Measurements from ENCODE around the gene GYG1.
A peak's percentile ranks its signal among the peaks of the same experiment; 100 is the strongest.

GYG1 gene

DNA sequence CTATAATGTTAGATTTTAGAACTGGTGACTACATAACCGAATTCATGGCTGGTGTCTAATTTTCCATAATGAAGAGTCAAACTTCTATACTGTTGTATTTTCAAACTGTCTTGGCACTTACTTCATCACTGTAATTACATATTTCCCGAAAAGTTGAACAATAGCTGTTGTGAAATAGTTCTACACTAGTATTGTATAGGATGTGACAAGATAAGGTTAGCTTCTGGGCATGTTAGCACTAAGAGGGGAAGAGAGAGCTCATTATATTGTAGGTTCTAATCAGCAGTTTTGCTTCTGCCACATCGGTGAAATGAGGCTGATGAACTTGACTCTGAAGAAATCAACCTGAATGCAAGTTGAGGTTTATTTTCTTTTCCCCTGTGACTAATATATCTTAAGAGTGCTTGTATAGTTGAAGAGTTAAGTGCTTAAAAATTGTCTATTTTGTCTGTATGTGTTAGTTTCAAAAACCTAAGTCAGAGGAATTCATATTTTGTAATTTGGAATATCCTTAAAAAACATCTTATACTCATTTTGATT is 8.9 kb downstream of the GYG1 start:
- DNase-seq = no peak
- Mint-ChIP-seq H3K27me3 (no peaks in the 10 kb centered on the region), H3K9me3 (no peaks in the 10 kb centered on the region), H3K36me3 (ENCODE audit: low read depth) (peaks cover 79% of the 10 kb centered on the region), H3K27ac (peak overlapping the region; percentile 39), H3K4me3 (no peak overlapping the region), H3K4me1 (ENCODE audit: low read depth) (peaks cover 47% of the 10 kb centered on the region)

DNA sequence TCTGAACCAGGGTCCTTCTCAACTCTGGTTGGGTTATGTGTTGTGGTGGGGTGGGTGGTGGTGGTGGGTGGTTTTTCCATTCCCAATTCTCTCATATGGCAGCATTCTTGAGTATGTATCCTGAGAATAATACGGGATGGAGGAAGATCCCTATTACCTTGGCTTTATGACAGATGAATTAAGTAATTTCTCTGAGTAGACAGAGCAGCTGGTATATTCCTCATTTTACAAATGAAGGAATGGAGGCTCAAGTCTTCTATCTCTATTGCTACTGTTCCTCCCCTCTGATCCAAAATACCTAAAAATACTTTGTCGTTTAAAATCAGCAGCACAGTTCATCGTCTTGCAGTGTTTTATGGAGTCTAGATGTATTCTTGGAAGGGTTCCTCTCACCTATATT is 10.4 kb downstream of the GYG1 start:
- no peak overlapping the region for H3K27ac Mint-ChIP-seq
- no peaks in the 10 kb centered on the region for H3K9me3 Mint-ChIP-seq
- H3K4me3 Mint-ChIP-seq = no peak overlapping the region
- peaks cover 72% of the 10 kb centered on the region for H3K36me3 Mint-ChIP-seq (ENCODE audit: low read depth)
- DNase-seq = no peak
- H3K27me3 Mint-ChIP-seq = no peaks in the 10 kb centered on the region
- peaks cover 42% of the 10 kb centered on the region for H3K4me1 Mint-ChIP-seq (ENCODE audit: low read depth)

DNA sequence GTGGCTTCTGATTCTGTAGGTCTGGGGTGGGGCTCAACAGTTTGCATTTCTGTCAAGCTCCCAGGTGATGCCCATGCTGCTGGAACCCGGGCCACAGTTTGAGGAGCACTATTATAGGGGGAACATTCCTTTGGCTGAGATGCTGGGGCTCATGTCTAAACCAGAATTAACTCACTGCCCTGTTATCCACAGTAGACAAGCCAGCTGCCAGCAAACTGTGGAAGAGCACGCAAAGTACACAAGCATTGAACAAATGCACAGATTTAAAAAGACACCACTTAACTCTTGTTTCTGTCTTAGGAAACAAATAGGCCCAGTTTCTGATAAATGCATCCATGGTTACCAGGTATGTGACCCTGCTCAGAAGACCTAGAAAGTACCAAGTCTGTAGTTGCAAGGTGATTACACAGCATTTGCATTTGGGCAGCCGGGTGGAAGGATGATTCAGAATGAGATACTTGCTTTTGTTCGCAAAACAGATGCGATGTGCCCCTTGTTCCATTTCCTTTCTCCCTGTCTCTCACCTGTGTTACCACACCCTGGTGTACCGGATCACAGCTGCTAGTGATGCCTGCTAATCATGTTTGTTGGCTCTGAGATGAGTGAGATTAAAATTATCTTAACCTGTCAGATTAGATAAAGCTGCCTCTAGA is 12.4 kb downstream of the GYG1 start:
- no peak overlapping the region for H3K4me3 Mint-ChIP-seq
- peaks cover 73% of the 10 kb centered on the region for H3K36me3 Mint-ChIP-seq (ENCODE audit: low read depth)
- no peaks in the 10 kb centered on the region for H3K27me3 Mint-ChIP-seq
- no peaks in the 10 kb centered on the region for H3K9me3 Mint-ChIP-seq
- no peak for DNase-seq
- H3K4me1 Mint-ChIP-seq (ENCODE audit: low read depth) = peaks cover 31% of the 10 kb centered on the region
- no peak overlapping the region for H3K27ac Mint-ChIP-seq

DNA sequence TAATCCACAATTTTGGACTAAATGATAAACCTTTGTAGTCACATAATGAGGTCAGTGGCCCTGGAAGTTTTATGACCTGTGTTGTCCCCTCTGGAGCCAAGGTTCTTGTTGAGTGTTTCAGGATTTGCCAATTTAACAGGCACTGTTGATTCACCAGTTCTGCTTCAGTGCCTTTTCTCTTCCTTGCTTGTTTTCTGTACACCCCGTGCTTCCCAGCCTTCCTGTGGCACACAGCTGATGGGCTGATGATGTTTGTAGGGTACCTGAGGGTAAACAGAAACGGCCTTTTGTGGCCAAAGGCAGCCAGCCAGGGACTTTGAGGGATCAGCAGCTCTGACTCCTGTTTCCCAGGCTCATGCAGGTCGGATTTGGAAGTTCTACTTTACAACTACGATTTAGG is 13.3 kb downstream of the GYG1 start:
- no peak overlapping the region for H3K27ac Mint-ChIP-seq
- H3K27me3 Mint-ChIP-seq = no peaks in the 10 kb centered on the region
- no peak for DNase-seq
- peaks cover 29% of the 10 kb centered on the region for H3K4me1 Mint-ChIP-seq (ENCODE audit: low read depth)
- no peak overlapping the region for H3K4me3 Mint-ChIP-seq
- no peaks in the 10 kb centered on the region for H3K9me3 Mint-ChIP-seq
- peaks cover 75% of the 10 kb centered on the region for H3K36me3 Mint-ChIP-seq (ENCODE audit: low read depth)

DNA sequence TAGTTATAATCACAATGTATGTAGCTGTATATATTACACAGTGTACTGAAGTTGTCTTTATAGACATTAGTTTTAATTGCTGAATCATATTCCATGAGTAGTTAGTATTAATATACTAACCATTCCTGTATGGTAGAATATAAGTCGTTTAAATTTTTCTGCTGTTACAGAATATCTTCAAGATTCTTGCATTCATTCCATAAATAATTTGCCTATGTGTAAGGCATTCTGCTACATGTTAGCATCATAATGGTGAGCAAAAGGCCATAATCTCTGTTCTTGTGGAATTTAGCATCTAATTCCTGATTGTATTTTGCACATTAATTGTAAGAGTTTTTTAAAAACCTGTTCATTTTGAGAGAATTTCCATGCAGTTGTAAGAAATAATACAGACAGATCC is 14.1 kb downstream of the GYG1 start:
- DNase-seq = no peak
- Mint-ChIP-seq H3K27ac (no peak overlapping the region), H3K36me3 (ENCODE audit: low read depth) (peaks cover 75% of the 10 kb centered on the region), H3K9me3 (no peaks in the 10 kb centered on the region), H3K4me1 (ENCODE audit: low read depth) (peaks cover 25% of the 10 kb centered on the region), H3K27me3 (no peaks in the 10 kb centered on the region), H3K4me3 (no peak overlapping the region)

DNA sequence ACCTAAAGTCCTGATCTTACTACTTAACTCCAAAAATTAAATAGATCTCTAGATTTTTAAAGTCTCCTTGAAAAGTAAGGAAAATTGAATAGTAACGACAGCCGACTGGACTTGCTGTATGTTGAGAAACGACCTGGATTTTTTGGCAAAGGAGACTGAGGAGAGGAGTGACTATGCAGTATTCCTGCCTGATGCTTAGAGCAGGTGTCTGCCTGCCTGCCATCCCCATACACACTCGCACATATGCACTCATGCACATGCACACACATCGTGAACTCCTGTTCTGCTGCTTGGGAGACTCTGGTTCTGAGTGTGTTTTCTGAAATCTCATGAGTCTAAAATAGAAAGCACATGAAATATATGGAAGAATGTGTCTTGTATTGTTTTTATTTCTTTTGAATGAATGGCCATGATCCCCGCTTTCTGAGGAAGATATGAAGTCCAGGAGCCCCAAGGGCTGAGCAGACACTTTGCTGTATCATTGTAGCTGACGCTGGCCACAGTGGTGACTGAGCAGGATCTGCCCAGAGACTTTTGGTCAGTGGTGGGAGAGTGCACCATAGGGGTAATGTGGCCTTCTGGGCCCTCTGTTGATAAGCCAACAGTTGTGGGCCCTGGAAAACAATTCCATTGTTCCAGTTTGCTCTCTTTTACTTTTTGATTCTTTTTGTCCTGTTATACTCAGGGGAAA is 16.4 kb downstream of the GYG1 start:
- peaks cover 80% of the 10 kb centered on the region for H3K36me3 Mint-ChIP-seq (ENCODE audit: low read depth)
- no peak overlapping the region for H3K4me3 Mint-ChIP-seq
- peaks cover 31% of the 10 kb centered on the region for H3K4me1 Mint-ChIP-seq (ENCODE audit: low read depth)
- H3K27me3 Mint-ChIP-seq = no peaks in the 10 kb centered on the region
- H3K27ac Mint-ChIP-seq = no peak overlapping the region
- H3K9me3 Mint-ChIP-seq = no peaks in the 10 kb centered on the region
- DNase-seq = no peak

DNA sequence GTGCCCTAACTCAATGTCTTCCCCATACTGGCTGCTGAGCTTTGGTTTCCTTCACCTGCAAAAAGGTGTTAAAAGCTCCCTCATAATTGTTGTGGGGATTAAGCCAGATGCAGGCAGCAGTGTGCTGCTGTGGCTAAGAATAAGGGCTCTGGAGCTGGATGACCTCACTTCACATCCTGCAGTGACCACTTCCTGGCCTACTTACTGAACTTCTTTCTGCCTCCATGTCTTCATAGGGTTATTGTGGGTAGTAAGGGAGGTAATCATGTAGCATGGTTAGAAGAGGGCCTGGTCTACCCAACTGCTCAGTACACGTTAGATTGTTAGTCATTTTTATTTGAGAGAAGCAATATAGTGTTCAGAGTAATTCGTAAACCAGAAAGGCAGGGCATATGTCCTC is 18.4 kb downstream of the GYG1 start:
- Mint-ChIP-seq H3K27me3 (no peaks in the 10 kb centered on the region), H3K27ac (peak overlapping the region; percentile 61), H3K4me3 (no peak overlapping the region), H3K36me3 (ENCODE audit: low read depth) (peaks cover 84% of the 10 kb centered on the region), H3K9me3 (no peaks in the 10 kb centered on the region), H3K4me1 (ENCODE audit: low read depth) (peaks cover 25% of the 10 kb centered on the region)
- no peak for DNase-seq

DNA sequence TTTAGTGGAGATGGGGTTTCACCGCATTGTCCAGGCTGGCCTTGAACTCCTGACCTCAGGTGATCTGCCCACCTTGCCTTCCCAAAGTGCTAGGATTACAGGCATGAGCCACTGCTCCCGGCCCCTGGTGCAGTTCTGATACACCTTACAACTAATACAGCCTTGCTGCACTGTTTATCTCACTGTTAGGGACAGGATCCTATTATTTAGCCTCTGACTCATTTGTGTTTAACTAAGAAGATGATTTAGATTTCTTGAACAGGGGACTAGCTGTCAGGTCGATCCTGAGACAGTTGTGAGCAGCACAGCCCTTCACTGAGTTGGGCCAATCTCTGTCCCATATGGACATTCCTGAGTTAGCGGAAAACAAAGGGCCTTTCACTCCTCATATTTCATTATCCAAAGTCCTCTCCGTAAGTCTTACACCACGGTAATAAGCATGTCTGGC is 19.2 kb downstream of the GYG1 start:
- Mint-ChIP-seq H3K4me1 (ENCODE audit: low read depth) (peaks cover 29% of the 10 kb centered on the region), H3K27ac (no peak overlapping the region), H3K36me3 (ENCODE audit: low read depth) (peaks cover 89% of the 10 kb centered on the region), H3K9me3 (no peaks in the 10 kb centered on the region), H3K4me3 (no peak overlapping the region), H3K27me3 (no peaks in the 10 kb centered on the region)
- DNase-seq = no peak

DNA sequence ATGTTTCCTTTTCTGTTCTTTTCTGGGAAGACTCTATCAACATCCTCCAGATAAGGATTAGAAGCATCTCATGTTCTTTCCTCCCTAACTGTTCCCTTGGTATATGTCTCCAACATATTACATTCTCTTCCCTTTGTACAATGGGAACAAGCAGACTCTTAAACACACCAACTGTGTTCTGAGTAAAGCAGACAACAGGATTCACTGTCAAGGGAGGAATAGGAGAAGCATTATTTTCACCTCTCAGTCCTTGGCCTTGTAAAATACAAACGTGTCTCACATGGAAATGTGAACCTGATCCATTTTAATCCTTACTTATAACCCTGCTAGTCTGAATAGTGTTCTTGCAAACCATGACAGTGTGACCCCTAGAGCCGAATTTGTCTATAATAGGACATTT is 19.6 kb downstream of the GYG1 start:
- Mint-ChIP-seq H3K27me3 (no peaks in the 10 kb centered on the region), H3K36me3 (ENCODE audit: low read depth) (peaks cover 87% of the 10 kb centered on the region), H3K4me3 (no peak overlapping the region), H3K4me1 (ENCODE audit: low read depth) (peaks cover 31% of the 10 kb centered on the region), H3K27ac (no peak overlapping the region), H3K9me3 (no peaks in the 10 kb centered on the region)
- DNase-seq = no peak

DNA sequence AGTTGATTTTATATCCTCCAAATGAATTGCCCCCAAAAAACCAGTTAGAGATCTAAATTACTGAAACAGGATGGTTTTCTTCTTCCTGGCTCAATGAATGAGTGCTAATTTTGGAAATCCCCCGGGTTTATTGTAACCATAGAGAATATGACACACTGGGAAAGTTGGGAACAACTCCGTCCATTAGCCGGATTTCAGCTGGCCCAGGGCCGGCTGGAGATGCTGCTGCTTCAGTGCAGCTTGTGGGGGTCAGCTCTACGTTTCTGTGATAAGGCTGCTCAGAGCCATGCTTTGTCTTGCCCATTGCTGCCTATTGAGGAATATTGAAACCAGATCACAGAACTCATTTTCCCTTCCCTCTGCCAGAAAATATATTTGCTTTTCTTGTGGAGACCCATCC is 20.3 kb downstream of the GYG1 start:
- Mint-ChIP-seq H3K4me3 (no peak overlapping the region), H3K4me1 (ENCODE audit: low read depth) (peaks cover 35% of the 10 kb centered on the region), H3K27ac (no peak overlapping the region), H3K36me3 (ENCODE audit: low read depth) (peaks cover 93% of the 10 kb centered on the region), H3K9me3 (no peaks in the 10 kb centered on the region), H3K27me3 (no peaks in the 10 kb centered on the region)
- no peak for DNase-seq

DNA sequence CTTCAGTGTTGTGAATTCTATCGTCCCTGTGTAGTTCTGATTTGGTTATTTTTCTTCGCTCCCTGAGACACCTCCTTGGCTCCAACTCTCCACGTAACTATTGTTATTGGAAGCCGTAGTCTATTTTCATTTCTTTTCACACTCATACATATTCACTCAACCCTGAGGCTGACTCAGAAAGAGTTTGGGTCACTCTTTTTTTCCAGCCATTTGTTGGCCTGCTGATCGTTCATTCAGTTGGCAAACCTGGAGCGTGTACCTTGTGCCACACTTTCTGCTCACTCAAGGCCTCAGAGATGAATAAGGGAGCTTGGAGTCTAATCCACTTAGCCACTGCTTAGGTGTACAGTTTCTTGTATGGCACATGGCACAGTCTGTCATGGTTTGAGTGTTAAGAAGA is 22.4 kb downstream of the GYG1 start:
- peaks cover 43% of the 10 kb centered on the region for H3K4me1 Mint-ChIP-seq (ENCODE audit: low read depth)
- no peaks in the 10 kb centered on the region for H3K27me3 Mint-ChIP-seq
- H3K36me3 Mint-ChIP-seq (ENCODE audit: low read depth) = peaks cover 90% of the 10 kb centered on the region
- no peak for DNase-seq
- H3K9me3 Mint-ChIP-seq = no peaks in the 10 kb centered on the region
- H3K27ac Mint-ChIP-seq = no peak overlapping the region
- no peak overlapping the region for H3K4me3 Mint-ChIP-seq

DNA sequence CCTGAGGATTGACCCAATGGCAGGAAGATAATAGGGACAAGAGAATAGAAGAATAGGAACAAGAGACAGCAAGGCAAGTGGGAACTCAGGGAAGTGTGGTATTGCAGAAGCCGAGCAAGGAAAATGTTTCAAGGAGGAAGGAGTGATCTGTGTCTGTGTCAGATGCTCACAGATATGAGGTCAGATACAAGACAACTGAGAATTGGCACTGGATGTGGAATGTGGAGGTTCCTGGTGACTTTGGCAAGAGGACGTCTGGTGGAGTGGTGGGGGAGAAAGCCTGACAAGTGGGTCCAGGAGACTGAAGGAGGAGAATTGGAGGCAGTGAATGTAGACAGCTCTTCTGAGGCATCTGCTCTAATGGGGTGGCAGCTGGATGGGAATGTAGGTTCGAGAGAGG is 24.1 kb downstream of the GYG1 start:
- peaks cover 89% of the 10 kb centered on the region for H3K36me3 Mint-ChIP-seq (ENCODE audit: low read depth)
- no peak overlapping the region for H3K4me3 Mint-ChIP-seq
- no peaks in the 10 kb centered on the region for H3K9me3 Mint-ChIP-seq
- no peak for DNase-seq
- no peak overlapping the region for H3K27ac Mint-ChIP-seq
- peaks cover 47% of the 10 kb centered on the region for H3K4me1 Mint-ChIP-seq (ENCODE audit: low read depth)
- H3K27me3 Mint-ChIP-seq = no peaks in the 10 kb centered on the region

DNA sequence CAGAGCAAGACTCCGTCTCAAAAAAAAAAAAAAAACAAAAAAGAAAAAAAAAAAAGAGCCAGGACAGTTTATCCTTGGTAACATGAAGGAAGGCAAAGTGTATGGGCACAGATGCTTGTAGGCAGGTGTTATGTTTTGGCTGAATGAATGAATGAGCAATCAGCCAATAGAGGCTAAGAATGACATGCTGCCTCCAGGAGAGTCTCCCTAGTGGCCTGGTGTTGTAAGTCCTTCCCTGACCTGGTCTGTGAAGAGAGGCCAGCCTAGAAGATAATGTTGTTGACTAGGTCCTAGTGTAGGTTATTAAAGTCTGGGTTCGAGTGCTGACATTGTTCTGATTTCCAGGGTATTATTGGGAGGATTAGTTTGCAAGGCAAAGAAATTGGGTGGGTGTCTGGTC is 24.9 kb downstream of the GYG1 start:
- Mint-ChIP-seq H3K4me3 (no peak overlapping the region), H3K27ac (peak overlapping the region; percentile 44), H3K27me3 (no peaks in the 10 kb centered on the region), H3K36me3 (ENCODE audit: low read depth) (peaks cover 88% of the 10 kb centered on the region), H3K4me1 (ENCODE audit: low read depth) (peaks cover 47% of the 10 kb centered on the region), H3K9me3 (no peaks in the 10 kb centered on the region)
- DNase-seq = no peak

DNA sequence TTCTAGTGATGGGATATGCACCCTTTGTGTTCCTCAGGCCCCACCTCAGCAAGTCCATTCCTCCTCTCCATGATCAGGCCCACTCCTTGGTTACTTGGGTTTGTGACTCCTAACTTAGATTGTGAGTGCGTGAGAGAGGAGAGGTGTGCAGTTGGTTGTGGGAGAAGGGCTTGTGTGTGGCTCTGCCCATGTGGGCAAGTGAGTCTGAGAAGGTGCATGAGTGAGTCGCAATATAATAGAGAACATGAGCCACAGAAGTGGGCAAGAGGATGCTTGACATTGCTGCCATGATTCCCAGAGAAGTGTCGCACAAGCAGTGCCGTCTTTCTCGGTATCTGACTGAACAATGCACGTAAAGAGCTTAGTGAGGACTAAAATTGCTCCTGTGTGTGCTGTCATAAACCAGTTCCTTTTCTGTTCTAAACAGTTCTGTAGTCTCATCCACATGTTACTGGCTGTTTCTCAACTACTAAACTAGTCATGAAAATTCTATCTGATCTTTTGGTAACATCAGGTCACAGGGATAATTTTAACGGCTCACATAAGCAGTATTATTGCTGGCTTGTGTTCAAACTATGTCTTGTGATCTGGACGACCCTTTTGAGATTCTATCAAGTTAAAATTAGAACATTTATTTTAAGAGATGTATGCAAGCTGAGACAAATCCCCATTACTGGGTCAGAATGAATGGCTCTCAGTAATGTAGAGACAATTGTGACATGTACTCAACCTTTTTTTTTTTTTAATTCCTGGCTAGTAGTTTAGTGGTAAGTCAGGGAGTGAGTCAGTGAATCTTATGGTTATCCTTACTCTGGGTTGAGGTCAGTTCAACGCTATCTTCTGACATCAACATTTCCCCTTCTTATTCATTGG is 25.6 kb downstream of the GYG1 start:
- Mint-ChIP-seq H3K9me3 (no peaks in the 10 kb centered on the region), H3K27me3 (no peaks in the 10 kb centered on the region), H3K27ac (peak overlapping the region; percentile 55), H3K36me3 (ENCODE audit: low read depth) (peaks cover 88% of the 10 kb centered on the region), H3K4me3 (no peak overlapping the region), H3K4me1 (ENCODE audit: low read depth) (peaks cover 43% of the 10 kb centered on the region)
- DNase-seq = no peak
